GM12891 (cell line): ENCODE data around the gene PSAT1.
"Not testable (repeated sequence)": the region's sequence is repeated elsewhere in the genome, so short reads cannot be mapped to it uniquely, and the experiment has no call there.

Experiments used
- DNase-seq: peaks from one replicate; pipeline ENCODE4 v3.0.0; 2011; ENCODE audit warnings: low spot score; ENCODE audit not compliant: insufficient read length
- FAIRE-seq: peaks from 2 replicates; lab custom pipeline; 2011; peaks lifted over from hg19 to GRCh38; lab: Jason Lieb, UNC
- PAX5 ChIP-seq: IDR thresholded peaks from 2 replicates; pipeline ENCODE4 v1.6.1; 2011; ENCODE audit warnings: low read length, moderate library complexity, mild to moderate bottlenecking; ENCODE audit not compliant: insufficient read depth, severe bottlenecking
- POLR2A ChIP-seq: IDR thresholded peaks from 2 replicates; pipeline ENCODE4 v1.6.1; 2011; ENCODE audit warnings: low read depth, low read length, control low read depth
- POLR2AphosphoS5 ChIP-seq: IDR thresholded peaks from 2 replicates; pipeline ENCODE4 v1.6.1; 2011; ENCODE audit warnings: low read depth, low read length, control low read depth
- POU2F2 ChIP-seq: IDR thresholded peaks from 2 replicates; pipeline ENCODE4 v1.6.1; 2011; ENCODE audit warnings: low read depth, mild to moderate bottlenecking, control low read depth, low read length, moderate library complexity
- SPI1 ChIP-seq: IDR thresholded peaks from 2 replicates; pipeline ENCODE4 v1.6.1; 2011; ENCODE audit warnings: low read depth, low read length, control low read depth
- TAF1 ChIP-seq: IDR thresholded peaks from 2 replicates; pipeline ENCODE4 v1.6.1; 2011; ENCODE audit warnings: low read depth, low read length, control low read depth

PSAT1 gene

DNA sequence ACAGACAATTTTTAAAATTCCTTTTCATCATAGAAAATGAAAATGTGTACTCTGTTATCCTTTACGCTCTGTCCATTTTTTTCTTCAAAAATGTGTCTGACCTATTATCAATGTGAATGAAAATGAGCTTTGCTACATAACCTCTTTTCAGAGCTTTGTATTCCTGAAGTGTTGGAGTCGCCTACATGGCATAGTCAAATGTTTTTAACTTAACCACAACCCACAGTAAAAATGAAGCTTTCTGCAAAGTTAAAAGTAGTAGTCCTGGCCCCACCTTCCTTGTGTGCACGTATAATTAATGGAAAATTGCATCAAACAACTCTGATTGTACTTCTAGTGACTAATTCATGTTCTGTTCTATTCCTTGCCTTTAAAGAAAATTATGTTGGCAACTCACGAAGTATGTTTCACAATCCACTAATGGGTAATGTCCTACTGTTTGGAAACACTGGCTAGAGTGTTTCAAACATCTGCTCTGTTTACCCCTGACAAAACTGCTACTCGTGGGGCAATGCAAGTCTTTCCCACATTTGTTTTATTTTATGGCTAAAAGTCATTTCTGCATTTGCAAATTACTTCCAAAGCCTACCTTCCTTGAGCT, 18.6 kb upstream of the PSAT1 start:
- no peak for DNase-seq
- no peak for FAIRE-seq
- TF ChIP-seq TAF1 = no peak
- TF ChIP-seq POLR2A = no peak
- no peak for TF ChIP-seq POU2F2
- no peak for TF ChIP-seq POLR2AphosphoS5
- TF ChIP-seq PAX5 = no peak
- no peak for TF ChIP-seq SPI1

DNA sequence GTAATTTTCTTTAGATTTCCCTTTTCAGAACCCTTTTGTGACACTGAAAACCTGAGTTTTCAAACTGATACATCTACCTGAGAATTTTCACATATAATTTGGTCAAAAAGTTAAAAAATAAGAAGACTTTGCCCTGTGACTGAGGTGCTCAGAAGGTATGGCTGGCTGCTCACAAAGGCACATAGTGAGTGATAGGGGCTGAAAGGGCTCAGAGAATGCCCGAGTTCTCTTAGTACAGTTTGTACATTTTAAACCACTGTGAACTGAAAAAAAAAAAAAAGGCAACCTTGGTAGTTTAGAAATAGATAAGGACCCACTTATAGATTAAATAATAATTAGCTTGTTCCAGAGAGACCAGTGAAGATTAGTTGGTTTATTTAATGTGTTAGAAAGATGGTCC, 18.1 kb upstream of the PSAT1 start:
- FAIRE-seq = no peak
- TF ChIP-seq POU2F2 (no peak), SPI1 (no peak), POLR2AphosphoS5 (no peak)
- no peak for DNase-seq

DNA sequence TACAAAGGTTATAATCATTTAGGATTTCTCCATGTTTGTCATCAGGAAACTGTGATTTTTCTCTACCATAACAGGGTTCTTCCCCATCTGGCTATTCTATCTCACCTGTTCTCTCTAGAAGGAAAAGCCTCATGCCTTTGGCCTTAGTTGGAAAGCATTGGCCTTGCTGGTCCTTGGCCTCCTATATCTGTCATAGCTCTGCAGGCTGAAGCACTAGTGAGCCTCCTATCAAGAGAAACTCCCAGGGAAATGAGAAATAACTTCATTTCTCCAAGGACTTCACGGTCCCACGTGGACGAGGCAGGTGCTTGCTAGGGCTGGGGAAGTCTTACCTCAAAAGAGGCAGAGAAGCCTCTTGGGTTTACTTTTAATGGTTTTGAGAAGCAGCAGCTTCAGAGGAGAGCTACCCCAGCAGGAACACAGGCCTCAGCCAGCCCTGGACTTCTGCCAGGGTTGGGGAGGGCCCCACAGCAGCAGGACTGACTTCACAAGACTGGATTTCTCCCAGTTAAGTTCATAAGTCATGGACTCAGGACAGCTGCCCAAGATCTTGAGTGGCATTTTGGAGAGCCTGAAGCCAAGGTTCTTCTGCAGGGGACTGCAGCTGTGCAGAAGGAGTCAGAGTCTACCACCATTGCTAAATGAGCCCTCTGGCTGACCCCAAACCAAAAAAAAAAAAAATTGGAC, 15.8 kb upstream of the PSAT1 start:
- FAIRE-seq = no peak
- DNase-seq = no peak
- no peak for TF ChIP-seq TAF1
- TF ChIP-seq SPI1 = no peak
- TF ChIP-seq PAX5 = no peak
- no peak for TF ChIP-seq POLR2AphosphoS5
- TF ChIP-seq POU2F2 = no peak
- TF ChIP-seq POLR2A = no peak

DNA sequence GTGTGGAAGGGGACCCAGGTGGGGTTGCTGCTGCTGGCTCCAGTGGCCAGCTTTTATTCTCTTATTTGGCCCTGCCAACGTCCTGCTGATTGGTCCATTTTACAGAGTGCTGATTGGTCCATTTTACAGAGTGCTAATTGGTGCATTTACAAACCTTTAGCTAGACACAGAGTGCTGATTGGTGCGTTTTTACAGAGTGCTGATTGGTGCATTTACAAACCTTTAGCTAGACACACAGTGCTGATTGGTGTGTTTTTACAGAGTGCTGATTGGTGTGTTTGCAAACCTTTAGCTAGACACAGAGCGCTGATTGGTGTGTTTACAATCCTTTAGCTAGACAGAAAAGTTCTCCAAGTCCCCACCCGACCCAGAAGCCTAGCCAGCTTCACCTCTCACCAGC, 12.7 kb upstream of the PSAT1 start:
- FAIRE-seq, DNase-seq: not testable (repeated sequence)

DNA sequence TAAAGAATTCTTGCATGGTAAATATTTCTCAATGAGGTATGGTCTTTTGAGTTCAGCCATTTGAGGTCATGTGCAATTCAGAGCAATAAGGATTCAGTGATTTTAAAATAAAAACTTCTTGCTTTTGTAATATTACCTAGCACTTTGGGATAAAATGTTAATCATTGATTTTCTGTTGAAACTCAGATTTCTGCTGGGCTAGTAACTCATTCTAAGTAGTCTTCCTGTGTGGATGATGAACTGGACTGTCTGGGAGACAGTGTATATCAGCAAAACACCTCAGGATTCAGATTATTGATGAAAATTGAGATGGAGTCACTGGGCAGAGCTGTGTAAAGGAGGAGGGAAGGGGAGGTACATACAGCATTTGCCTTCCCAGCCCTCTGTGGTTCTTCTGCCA, 10.8 kb upstream of the PSAT1 start:
- TF ChIP-seq TAF1 = no peak
- no peak for TF ChIP-seq POLR2AphosphoS5
- TF ChIP-seq POU2F2 = no peak
- no peak for TF ChIP-seq POLR2A
- TF ChIP-seq PAX5 = no peak
- no peak for TF ChIP-seq SPI1
- no peak for FAIRE-seq
- no peak for DNase-seq

DNA sequence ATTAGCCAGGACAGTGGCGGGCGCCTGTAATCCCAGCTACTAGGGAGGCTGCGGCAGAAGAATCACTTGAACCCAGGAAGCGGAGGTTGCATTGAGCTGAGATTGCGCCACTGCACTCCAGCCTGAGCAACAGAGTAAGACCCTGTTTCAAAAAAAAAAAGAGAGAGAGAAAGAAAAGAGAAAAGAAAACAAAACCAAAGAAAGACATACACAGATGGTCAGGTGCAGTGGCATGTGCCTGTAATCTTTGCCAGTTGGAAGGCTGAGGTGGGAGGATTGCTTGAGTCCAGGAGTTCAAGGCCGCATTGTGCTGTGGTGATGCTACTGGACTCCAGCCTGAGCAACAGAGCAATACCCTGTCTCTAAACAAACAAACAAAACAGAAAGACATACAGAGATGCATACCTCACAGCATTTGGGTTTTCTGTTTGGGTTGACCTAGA, 10.0 kb upstream of the PSAT1 start:
- DNase-seq (no peak), FAIRE-seq (no peak)
- TF ChIP-seq POU2F2 = no peak
- no peak for TF ChIP-seq TAF1
- TF ChIP-seq PAX5 = no peak
- no peak for TF ChIP-seq POLR2A
- TF ChIP-seq SPI1 = no peak
- no peak for TF ChIP-seq POLR2AphosphoS5

DNA sequence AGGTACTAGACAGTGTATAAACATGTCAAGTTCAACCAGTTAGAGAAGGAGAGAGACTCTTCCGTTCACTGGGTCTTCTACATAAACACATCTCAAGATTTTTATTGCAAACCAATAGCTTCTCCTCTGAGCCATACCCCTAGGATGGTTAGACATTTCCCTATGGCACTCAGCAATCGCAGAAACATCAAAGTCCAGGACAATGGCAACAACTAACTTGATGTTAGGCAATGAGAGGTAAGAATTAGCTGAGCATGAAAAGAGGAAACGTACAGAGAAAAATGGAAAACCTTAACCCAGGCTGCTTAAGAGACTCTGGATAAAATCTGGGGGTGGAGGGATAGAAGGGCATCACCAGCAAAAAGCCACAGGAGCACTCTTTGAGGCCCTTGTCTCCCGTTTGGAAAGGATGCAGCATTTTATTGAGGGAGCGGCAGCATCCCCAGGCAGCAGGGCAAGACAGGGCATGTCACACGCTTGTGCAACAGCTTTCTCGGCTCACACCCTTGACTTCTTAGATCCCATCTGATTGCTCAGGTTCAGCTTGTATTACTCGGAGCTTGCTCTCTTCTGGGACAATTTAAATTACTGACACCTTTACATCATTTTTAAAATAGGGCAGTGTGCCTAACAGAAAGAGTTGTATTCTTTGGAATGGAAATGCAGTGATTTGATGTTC, 8.6 kb upstream of the PSAT1 start:
- DNase-seq (no peak), FAIRE-seq (no peak)
- TF ChIP-seq SPI1 = no peak
- TF ChIP-seq POU2F2 = no peak
- no peak for TF ChIP-seq POLR2AphosphoS5
- TF ChIP-seq TAF1 = no peak

DNA sequence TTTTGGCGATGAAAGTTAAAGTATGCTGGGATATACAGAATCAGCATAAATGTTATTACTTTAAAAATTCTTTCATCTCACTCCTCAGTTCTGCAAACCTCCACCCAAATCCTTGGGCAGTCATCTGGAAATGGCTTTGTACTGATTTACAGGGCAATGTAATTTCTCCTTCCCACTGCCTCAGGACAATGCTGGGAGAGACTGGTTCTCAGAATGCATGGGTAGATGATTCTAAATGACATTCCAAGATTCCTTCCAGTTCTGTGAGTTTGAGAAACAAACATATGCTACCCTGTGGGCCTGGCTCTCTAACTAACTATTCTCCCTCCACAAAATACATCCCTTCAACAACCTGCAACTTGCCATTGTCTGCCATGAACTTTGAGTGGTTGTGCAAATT, 7.5 kb upstream of the PSAT1 start:
- TF ChIP-seq POLR2AphosphoS5 = no peak
- FAIRE-seq = no peak
- DNase-seq = no peak

DNA sequence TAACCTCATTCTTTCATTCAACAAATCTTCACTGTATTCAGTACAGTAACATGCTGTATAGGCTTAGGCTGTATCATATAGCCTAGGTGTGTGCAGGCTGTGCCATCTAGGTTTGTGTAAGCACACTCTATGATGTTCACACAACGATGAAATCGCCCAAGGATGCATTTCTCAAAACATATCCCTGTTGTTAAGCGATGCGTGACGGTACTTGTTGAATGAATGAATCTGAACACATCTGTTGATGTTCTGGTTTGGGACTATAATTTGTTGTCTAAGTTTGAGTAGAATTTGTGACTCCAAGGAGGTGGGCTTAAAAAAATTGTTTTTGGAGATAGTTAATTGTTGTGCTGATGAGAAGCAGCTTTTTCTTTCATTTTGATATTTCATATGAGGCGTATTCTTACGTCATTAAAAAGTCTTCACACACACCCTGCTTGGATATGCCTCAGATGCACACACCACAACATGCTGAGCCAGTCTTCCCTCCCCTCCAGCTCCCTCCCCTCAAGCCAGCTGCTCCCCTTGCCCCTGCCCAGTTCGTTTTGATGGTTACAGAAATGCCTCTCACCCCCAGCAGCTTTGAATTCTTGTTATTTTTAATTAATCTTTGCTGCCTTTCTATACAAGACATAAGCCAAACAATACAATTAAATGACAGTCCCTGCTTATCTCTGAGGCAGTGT, 5.5 kb upstream of the PSAT1 start:
- no peak for DNase-seq
- FAIRE-seq = no peak
- no peak for TF ChIP-seq POU2F2
- TF ChIP-seq POLR2AphosphoS5 = no peak
- no peak for TF ChIP-seq TAF1
- TF ChIP-seq PAX5 = no peak
- TF ChIP-seq SPI1 = no peak
- TF ChIP-seq POLR2A = no peak

DNA sequence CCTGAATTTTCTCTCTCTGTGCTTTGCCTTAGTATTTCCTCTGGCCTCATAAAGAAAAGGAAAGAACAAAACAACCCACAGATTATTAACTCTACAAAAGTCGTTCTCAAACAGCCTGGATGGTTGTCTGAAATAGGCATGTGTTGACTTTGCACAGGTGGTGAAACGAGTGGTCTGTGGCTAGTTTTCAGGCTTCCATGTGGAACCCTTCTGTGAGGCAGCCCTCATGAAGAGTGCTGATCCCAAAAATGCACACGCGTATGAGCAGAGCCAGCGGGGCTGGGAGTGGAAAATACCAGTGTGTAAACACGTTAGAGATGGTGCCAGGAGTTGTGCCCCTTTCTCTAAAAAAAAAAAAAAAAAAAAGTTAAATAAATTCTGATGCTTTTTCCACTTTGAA, 4.9 kb upstream of the PSAT1 start:
- TF ChIP-seq PAX5 (no peak), POLR2AphosphoS5 (no peak), TAF1 (no peak), POLR2A (no peak), POU2F2 (no peak), SPI1 (no peak)
- DNase-seq (no peak), FAIRE-seq (no peak)
